ENCODE measurements around the gene FLNB.

FLNB gene

GRCh38 chr3:58150130-58150809 lies 142.0 kb downstream of the FLNB start:
- no peak overlapping the region for H3K4me3 ChIP-seq
- H3K27ac ChIP-seq, result no peak overlapping the region
- TF ChIP-seq, protein P1, sequence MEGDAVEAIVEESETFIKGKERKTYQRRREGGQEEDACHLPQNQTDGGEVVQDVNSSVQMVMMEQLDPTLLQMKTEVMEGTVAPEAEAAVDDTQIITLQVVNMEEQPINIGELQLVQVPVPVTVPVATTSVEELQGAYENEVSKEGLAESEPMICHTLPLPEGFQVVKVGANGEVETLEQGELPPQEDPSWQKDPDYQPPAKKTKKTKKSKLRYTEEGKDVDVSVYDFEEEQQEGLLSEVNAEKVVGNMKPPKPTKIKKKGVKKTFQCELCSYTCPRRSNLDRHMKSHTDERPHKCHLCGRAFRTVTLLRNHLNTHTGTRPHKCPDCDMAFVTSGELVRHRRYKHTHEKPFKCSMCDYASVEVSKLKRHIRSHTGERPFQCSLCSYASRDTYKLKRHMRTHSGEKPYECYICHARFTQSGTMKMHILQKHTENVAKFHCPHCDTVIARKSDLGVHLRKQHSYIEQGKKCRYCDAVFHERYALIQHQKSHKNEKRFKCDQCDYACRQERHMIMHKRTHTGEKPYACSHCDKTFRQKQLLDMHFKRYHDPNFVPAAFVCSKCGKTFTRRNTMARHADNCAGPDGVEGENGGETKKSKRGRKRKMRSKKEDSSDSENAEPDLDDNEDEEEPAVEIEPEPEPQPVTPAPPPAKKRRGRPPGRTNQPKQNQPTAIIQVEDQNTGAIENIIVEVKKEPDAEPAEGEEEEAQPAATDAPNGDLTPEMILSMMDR (IDR thresholded peaks at IDR 0.05), result no peak
- DNase-seq (ENCODE audit: low spot score), result no peak

DNA sequence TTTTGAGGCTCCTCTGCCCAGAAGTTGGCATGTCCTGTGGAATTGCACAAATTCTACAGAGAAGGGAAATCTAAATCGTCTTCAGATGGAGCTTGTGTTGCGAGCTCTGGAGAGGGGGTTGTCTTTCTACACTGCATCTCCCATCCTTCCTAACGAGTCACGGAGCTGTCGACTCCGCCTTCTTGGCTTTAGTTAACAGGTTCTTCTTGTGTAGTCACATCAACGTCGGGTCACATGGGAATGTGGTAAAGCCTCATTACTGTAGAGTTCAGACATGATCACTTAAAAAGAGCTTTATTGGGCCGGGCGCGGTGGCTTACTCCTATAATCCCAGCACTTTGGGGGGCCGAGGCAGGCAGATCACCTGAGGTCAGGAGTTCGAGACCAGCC lies 142.6 kb downstream of the FLNB start:
- H3K27ac ChIP-seq, result no peak overlapping the region
- DNase-seq (ENCODE audit: low spot score), result no peak
- no peak overlapping the region for H3K4me3 ChIP-seq
- TF ChIP-seq, protein P1 (IDR thresholded peaks at IDR 0.05), result no peak

DNA sequence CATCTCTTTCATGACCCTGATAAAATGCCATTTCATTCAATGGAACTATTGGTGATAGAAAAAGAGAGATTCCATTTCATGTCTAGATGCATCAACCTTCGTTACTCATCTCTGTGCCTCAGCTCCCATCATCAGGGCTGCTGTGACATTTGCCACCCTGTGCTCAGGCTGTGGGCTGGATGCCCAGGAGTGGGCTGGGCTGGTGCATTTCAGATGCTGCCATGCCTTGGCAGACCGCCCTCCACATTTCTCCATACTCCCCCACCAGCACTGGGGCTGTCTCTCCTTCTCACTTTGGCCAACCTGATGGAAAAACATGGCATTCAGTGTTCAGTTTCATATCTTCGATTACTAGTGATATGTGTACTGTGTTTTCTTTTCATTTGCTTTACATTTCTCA lies 143.4 kb downstream of the FLNB start:
- no peak for DNase-seq (ENCODE audit: low spot score)
- H3K27ac ChIP-seq, result peak overlapping the region in 1 of 2 donors; percentile 28
- TF ChIP-seq, protein P1 (IDR thresholded peaks at IDR 0.05), result no peak
- no peak overlapping the region for H3K4me3 ChIP-seq

GRCh38 chr3:58152225-58153015 lies 144.2 kb downstream of the FLNB start:
- TF ChIP-seq, protein P1 (IDR thresholded peaks at IDR 0.05), result no peak
- H3K27ac ChIP-seq, result peak overlapping the region in 1 of 2 donors; percentile 28
- DNase-seq (ENCODE audit: low spot score), result no peak
- no peak overlapping the region for H3K4me3 ChIP-seq

- no peak for DNase-seq (ENCODE audit: low spot score)
- Histone ChIP-seq H3K27ac (no peak overlapping the region), H3K4me3 (no peak overlapping the region)
- TF ChIP-seq, protein P1 (IDR thresholded peaks at IDR 0.05), result no peak
Measured at GRCh38 chr3:58153371-58153770, 145.1 kb downstream of the FLNB start.

DNA sequence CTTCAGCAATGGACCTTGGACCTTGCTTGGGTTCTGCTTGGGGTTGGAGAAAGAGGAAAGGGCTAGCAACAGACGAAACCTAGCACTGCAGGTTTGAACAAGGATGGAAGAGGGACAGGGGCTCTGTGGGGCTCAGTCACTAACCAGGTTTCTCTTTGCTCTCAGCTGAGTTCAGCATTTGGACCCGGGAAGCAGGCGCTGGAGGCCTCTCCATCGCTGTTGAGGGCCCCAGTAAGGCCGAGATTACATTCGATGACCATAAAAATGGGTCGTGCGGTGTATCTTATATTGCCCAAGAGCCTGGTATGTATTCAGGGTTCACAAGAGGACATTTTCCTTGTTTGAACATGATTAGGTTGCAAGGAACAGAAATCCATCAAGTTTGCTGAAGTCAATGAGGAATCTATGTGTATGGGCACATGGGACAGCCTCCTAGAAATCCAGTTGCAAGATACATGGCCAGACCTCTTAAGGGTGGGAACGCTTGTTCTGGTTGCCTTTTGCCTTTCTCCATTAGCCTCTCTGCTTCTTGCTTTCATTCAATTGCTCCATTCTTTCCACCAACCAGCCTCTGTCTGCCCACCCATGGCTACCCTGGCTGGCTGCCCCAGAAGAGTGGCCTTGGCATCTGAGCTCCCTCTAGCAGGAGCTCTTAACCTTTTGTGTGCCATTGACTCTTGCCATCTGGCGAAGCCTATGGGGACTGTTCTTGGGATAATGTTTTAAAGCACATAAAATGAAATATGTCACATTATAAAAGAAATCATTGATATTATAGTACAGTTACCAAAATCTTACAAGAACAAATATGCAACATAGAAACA lies 146.6 kb downstream of the FLNB start:
- DNase-seq (ENCODE audit: low spot score), result no peak
- TF ChIP-seq, protein P1 (IDR thresholded peaks at IDR 0.05), result no peak
- H3K27ac ChIP-seq, result no peak overlapping the region
- H3K4me3 ChIP-seq, result no peak overlapping the region
